Astrocyte (in vitro differentiated cells and primary cell): ENCODE measurements around the gene DACH2. TPM values are rescaled to one million over a fixed set of nuclear protein-coding genes. Genes with fewer than 3 reads are reported as not detected.

Experiments used
- DNase-seq: peaks from one replicate; pipeline ENCODE4 v3.0.0-alpha.2; 2010; ENCODE audit warnings: low read depth
- FAIRE-seq: peaks from 2 replicates; lab custom pipeline; 2011; peaks lifted over from hg19 to GRCh38; lab: Jason Lieb, UNC
- H2AFZ ChIP-seq: 2 replicates; pipeline ENCODE4 v1.6.0; 2012; ENCODE audit warnings: low read depth, low read length, inconsistent platforms
- H3K27ac ChIP-seq: 2 replicates; pipeline ENCODE4 v1.5.1; 2011; ENCODE audit warnings: low read depth, low read length, inconsistent platforms
- H3K27me3 ChIP-seq: 2 replicates; pipeline ENCODE4 v1.6.0; 2011; ENCODE audit warnings: low read length, inconsistent platforms; ENCODE audit not compliant: insufficient read depth
- H3K36me3 ChIP-seq: 2 replicates; pipeline ENCODE4 v1.5.1; 2011; ENCODE audit warnings: low read length, inconsistent platforms; ENCODE audit not compliant: insufficient read depth
- H3K4me1 ChIP-seq: 2 replicates; pipeline ENCODE4 v1.5.1; 2011; ENCODE audit warnings: low read length, inconsistent platforms; ENCODE audit not compliant: insufficient read depth
- H3K4me2 ChIP-seq: 2 replicates; pipeline ENCODE4 v1.6.0; 2012; ENCODE audit warnings: low read length, inconsistent platforms
- H3K4me3 ChIP-seq: 2 replicates; pipeline ENCODE4 v1.5.1; 2011; ENCODE audit warnings: low read depth, mild to moderate bottlenecking, low read length, inconsistent platforms; ENCODE audit not compliant: insufficient read depth
- H3K79me2 ChIP-seq: 2 replicates; pipeline ENCODE4 v1.6.0; 2012; ENCODE audit warnings: mild to moderate bottlenecking, low read length, inconsistent platforms; ENCODE audit not compliant: insufficient read depth
- H3K9ac ChIP-seq: 2 replicates; pipeline ENCODE4 v1.6.0; 2012; ENCODE audit warnings: mild to moderate bottlenecking, low read length, inconsistent platforms
- H3K9me3 ChIP-seq: 2 replicates; pipeline ENCODE4 v1.5.1; 2012; ENCODE audit warnings: low read depth, mild to moderate bottlenecking, low read length, inconsistent platforms; ENCODE audit not compliant: insufficient read depth
- H4K20me1 ChIP-seq: 2 replicates; pipeline ENCODE4 v1.6.0; 2012; ENCODE audit warnings: low read length, inconsistent platforms; ENCODE audit not compliant: insufficient read depth
- H3K27ac Mint-ChIP-seq: one replicate; pipeline ENCODE4 v1.8.0; 2021; ENCODE audit warnings: mild to moderate bottlenecking, mixed read lengths; ENCODE audit not compliant: unreplicated experiment
- H3K27me3 Mint-ChIP-seq: one replicate; pipeline ENCODE4 v1.8.0; 2021; ENCODE audit warnings: low read depth, mixed read lengths; ENCODE audit not compliant: unreplicated experiment
- H3K36me3 Mint-ChIP-seq: one replicate; pipeline ENCODE4 v1.8.0; 2021; ENCODE audit warnings: low read depth, mixed read lengths; ENCODE audit not compliant: unreplicated experiment
- H3K4me1 Mint-ChIP-seq: one replicate; pipeline ENCODE4 v1.8.0; 2021; ENCODE audit warnings: low read depth, mixed read lengths; ENCODE audit not compliant: unreplicated experiment
- H3K4me3 Mint-ChIP-seq: one replicate; pipeline ENCODE4 v1.8.0; 2021; ENCODE audit warnings: mild to moderate bottlenecking, moderate library complexity, mixed read lengths; ENCODE audit not compliant: unreplicated experiment
- H3K9me3 Mint-ChIP-seq: one replicate; pipeline ENCODE4 v1.8.0; 2021; ENCODE audit warnings: mild to moderate bottlenecking, mixed read lengths; ENCODE audit not compliant: unreplicated experiment
- EZH2 ChIP-seq: IDR thresholded peaks from 2 replicates; pipeline ENCODE4 v1.6.1; 2012; ENCODE audit warnings: mild to moderate bottlenecking, low read length, inconsistent platforms; ENCODE audit not compliant: insufficient read depth
- total RNA-seq: library from RNA; stranded (reverse); gene quantifications from 2 replicates; pipeline ENCODE4 v1.2.1, GENCODE V29; 2021
- TF ChIP-seq, protein P1 (sequence below): IDR thresholded peaks from 2 replicates; pipeline ENCODE4 v1.5.1; 2011; ENCODE audit warnings: low read depth, mild to moderate bottlenecking, inconsistent platforms, low read length, moderate library complexity; ENCODE audit not compliant: insufficient read depth

DACH2 gene
- total RNA-seq, 1 donor from 2014 or later, result 0.16 TPM

DNA sequence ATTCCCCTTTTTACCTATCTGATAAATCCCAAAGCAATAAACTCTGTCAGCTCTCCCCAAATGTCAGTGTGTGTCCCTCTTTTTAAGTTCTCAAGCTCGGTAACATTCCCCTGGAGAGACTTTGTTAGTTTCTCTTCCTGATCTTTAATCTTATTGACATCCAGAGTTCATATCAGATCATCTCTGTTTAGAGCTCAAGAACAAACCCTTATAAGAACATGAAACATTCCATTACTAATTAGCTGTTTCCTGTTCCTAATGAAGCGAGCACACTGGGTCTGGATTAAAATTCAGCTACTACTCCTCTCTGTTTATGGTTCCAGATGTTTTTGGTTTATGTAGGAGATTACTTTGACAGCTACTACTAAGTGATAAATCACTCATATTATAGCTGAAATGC lies 681.5 kb downstream of the DACH2 start:
- Histone ChIP-seq H3K27ac (no peak overlapping the region), H3K79me2 (no peaks in the 10 kb centered on the region), H3K4me1 (no peaks in the 10 kb centered on the region), H3K4me3 (no peak overlapping the region), H3K4me2 (no peak overlapping the region), H3K27me3 (no peaks in the 10 kb centered on the region), H3K9ac (no peak overlapping the region), H2AFZ (no peak overlapping the region), H3K36me3 (no peaks in the 10 kb centered on the region), H4K20me1 (no peaks in the 10 kb centered on the region), H3K9me3 (no peaks in the 10 kb centered on the region)
- no peaks in the 10 kb centered on the region for H3K4me1 Mint-ChIP-seq
- no peak for TF ChIP-seq EZH2
- TF ChIP-seq, protein P1, sequence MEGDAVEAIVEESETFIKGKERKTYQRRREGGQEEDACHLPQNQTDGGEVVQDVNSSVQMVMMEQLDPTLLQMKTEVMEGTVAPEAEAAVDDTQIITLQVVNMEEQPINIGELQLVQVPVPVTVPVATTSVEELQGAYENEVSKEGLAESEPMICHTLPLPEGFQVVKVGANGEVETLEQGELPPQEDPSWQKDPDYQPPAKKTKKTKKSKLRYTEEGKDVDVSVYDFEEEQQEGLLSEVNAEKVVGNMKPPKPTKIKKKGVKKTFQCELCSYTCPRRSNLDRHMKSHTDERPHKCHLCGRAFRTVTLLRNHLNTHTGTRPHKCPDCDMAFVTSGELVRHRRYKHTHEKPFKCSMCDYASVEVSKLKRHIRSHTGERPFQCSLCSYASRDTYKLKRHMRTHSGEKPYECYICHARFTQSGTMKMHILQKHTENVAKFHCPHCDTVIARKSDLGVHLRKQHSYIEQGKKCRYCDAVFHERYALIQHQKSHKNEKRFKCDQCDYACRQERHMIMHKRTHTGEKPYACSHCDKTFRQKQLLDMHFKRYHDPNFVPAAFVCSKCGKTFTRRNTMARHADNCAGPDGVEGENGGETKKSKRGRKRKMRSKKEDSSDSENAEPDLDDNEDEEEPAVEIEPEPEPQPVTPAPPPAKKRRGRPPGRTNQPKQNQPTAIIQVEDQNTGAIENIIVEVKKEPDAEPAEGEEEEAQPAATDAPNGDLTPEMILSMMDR, result no peak
- H3K27ac Mint-ChIP-seq, result no peak overlapping the region
- H3K4me3 Mint-ChIP-seq, result no peak overlapping the region
- H3K36me3 Mint-ChIP-seq, result no peaks in the 10 kb centered on the region
- no peaks in the 10 kb centered on the region for H3K9me3 Mint-ChIP-seq
- FAIRE-seq, result no peak
- DNase-seq, result no peak
- H3K27me3 Mint-ChIP-seq, result no peaks in the 10 kb centered on the region

DNA sequence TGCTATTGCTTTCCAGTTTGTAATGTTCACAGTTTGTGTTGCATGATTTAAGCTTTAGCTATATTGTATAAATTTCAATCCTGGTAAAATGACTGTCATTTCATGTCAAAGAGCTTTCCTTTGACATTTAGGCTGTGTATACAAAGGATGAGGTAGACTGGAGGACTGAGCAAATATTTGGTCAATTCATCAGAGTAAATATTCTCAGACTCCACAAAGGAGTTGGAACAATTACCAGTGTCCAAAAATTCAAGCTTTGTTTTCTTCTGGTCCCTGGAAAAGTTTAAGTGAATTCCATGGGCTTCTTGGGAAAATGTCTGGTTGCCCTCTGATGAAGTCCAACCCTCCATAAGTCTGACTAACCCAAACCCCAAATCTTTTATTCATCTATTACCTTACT lies 682.4 kb downstream of the DACH2 start:
- DNase-seq (no peak), FAIRE-seq (no peak)
- H3K9me3 ChIP-seq, result no peaks in the 10 kb centered on the region
- H3K36me3 ChIP-seq, result no peaks in the 10 kb centered on the region
- H3K27ac Mint-ChIP-seq, result no peak overlapping the region
- H3K4me3 Mint-ChIP-seq, result no peak overlapping the region
- no peak overlapping the region for H3K27ac ChIP-seq
- no peaks in the 10 kb centered on the region for H3K4me1 Mint-ChIP-seq
- H3K9ac ChIP-seq, result no peak overlapping the region
- no peaks in the 10 kb centered on the region for H3K4me1 ChIP-seq
- no peaks in the 10 kb centered on the region for H4K20me1 ChIP-seq
- H2AFZ ChIP-seq, result no peak overlapping the region
- no peak overlapping the region for H3K4me3 ChIP-seq
- H3K27me3 ChIP-seq, result no peaks in the 10 kb centered on the region
- H3K9me3 Mint-ChIP-seq, result no peaks in the 10 kb centered on the region
- no peak overlapping the region for H3K4me2 ChIP-seq
- H3K36me3 Mint-ChIP-seq, result no peaks in the 10 kb centered on the region
- H3K27me3 Mint-ChIP-seq, result no peaks in the 10 kb centered on the region
- TF ChIP-seq, protein P1, result no peak
- no peak for TF ChIP-seq EZH2
- no peaks in the 10 kb centered on the region for H3K79me2 ChIP-seq

DNA sequence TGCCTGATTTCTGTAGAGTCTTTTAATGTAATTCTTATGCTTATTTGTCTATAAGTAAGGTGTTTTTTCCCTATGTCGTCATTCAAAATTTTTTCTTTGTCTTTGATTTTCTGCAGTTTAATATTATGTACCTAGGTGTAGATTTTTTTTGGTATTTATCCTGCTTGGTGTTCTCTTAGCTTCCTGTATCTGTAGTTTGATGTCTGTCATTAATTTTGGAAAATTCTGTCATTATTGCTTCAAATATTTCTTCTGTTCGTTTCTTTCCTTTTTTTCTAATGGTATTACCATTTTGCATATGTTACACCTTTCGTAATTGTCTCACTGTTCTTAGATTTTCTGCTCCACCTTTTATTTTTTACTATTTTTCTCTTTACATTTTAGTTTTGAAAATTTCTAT lies 696.9 kb downstream of the DACH2 start:
- Mint-ChIP-seq H3K4me3 (no peak overlapping the region), H3K36me3 (no peaks in the 10 kb centered on the region), H3K27me3 (no peaks in the 10 kb centered on the region), H3K4me1 (no peaks in the 10 kb centered on the region), H3K27ac (no peak overlapping the region), H3K9me3 (no peaks in the 10 kb centered on the region)
- no peaks in the 10 kb centered on the region for H3K79me2 ChIP-seq
- no peaks in the 10 kb centered on the region for H3K4me1 ChIP-seq
- no peak overlapping the region for H3K4me3 ChIP-seq
- no peak overlapping the region for H3K27ac ChIP-seq
- H3K9ac ChIP-seq, result no peak overlapping the region
- H2AFZ ChIP-seq, result no peak overlapping the region
- H3K27me3 ChIP-seq, result no peaks in the 10 kb centered on the region
- FAIRE-seq, result no peak
- no peaks in the 10 kb centered on the region for H3K36me3 ChIP-seq
- no peaks in the 10 kb centered on the region for H4K20me1 ChIP-seq
- H3K9me3 ChIP-seq, result no peaks in the 10 kb centered on the region
- TF ChIP-seq, protein P1, result no peak
- TF ChIP-seq EZH2, result no peak
- H3K4me2 ChIP-seq, result no peak overlapping the region
- DNase-seq, result no peak

Other genes with a start within 250 kb of the DACH2 start
- gene CHM, start 100.9 kb upstream of the DACH2 start, total RNA-seq, result 28.6 and 33.3 TPM in 2 replicates